Activated naive CD4-positive, alpha-beta T cell treated with anti-CD3 and anti-CD28 coated beads for 36 hours (primary cell): Measurements from ENCODE around the gene AZIN2. TPM values are rescaled to one million over a fixed set of nuclear protein-coding genes. Genes with fewer than 3 reads are reported as not detected.
A peak's percentile ranks its signal among the peaks of the same experiment; 100 is the strongest.
"Not testable (repeated sequence)": the region's sequence is repeated elsewhere in the genome, so short reads cannot be mapped to it uniquely, and the experiment has no call there.

Experiments
- CTCF ChIA-PET: fragments of 350-600 bp; sonication (Branson Sonifier 250); formaldehyde crosslinking; loops from one replicate; lab custom pipeline; 2021; ENCODE audit warnings: antibody characterized with exemption; lab: Charles Lee
- DNase-seq: peaks from one replicate; pipeline ENCODE4 v3.0.0-alpha.2; 2020
- H3K27ac Mint-ChIP-seq: one replicate; pipeline ENCODE4 v1.8.0; 2021; ENCODE audit warnings: mild to moderate bottlenecking, mixed read lengths
- H3K27me3 Mint-ChIP-seq: one replicate; pipeline ENCODE4 v1.8.0; 2021; ENCODE audit warnings: low read depth, mixed read lengths
- H3K36me3 Mint-ChIP-seq: one replicate; pipeline ENCODE4 v1.8.0; 2021; ENCODE audit warnings: low read depth, mixed read lengths
- H3K4me1 Mint-ChIP-seq: one replicate; pipeline ENCODE4 v1.8.0; 2021; ENCODE audit warnings: low read depth, mixed read lengths
- H3K4me3 Mint-ChIP-seq: one replicate; pipeline ENCODE4 v1.8.0; 2021; ENCODE audit warnings: mild to moderate bottlenecking, moderate library complexity, mixed read lengths
- H3K9me3 Mint-ChIP-seq: one replicate; pipeline ENCODE4 v1.8.0; 2021; ENCODE audit warnings: mixed read lengths
- intact Hi-C: fragments of 100-400 bp; cut with micrococcal nuclease; formaldehyde crosslinking; loops from one replicate; pipeline ENCODE4 v1.15.1; 2023
- total RNA-seq, 2 experiments: library from RNA; stranded (reverse); gene quantifications; one replicate each; pipeline ENCODE4 v1.2.3, GENCODE V29; 2021

AZIN2 gene
- total RNA-seq, 2 experiments from 2014 or later = 1.5 to 1.6 TPM

DNA sequence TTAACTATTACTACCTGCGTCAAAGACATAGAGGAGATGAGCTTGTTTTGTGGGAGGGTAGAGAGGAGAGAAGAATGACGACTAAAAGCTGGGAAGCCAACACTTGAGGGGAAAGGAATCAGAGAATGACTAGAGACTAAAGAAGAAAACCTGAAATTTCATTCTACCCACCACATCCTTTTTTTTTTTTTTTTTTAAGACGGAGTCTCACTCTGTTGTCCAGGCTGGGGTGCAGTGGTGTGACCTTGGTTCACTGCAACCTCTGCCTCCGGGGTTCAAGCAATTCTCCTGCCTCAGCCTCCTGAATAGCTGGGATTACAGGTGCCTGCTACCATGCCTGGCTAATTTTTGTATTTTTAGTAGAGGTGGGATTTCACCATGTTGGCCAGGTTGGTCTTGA, 34.7 kb upstream of the AZIN2 start:
- DNase-seq, H3K27me3 Mint-ChIP-seq, H3K36me3 Mint-ChIP-seq, H3K4me1 Mint-ChIP-seq, H3K4me3 Mint-ChIP-seq, H3K9me3 Mint-ChIP-seq, H3K27ac Mint-ChIP-seq, intact Hi-C loops: not testable (repeated sequence)
- CTCF ChIA-PET = interaction anchor here (0.7 to 1.3 kb wide), 3 partner anchors 9 to 253 kb away, joined by 3 to 7 read pairs (median 4); no protein-coding TSS in a partner anchor

DNA sequence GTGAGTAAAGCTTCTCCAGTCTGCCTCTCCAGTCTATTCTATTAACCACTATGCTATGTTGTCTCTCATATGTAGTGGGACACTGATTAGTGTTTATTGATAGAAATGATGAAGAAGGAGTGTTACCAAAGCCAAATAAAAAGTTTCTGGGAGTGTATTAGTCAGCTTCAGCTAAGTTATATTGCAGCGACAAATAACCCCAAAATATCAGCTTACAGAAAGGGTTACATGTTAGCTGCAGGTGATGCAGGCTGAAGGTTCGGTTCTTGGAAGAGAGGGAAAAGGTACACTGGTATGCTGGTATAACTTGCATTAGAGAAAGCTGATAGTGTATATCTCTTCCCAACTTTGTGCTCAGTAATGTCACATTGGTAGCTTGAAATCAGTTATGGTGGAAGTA, 33.7 kb upstream of the AZIN2 start:
- H3K4me3 Mint-ChIP-seq = no peak overlapping the region
- no peaks in the 10 kb centered on the region for H3K36me3 Mint-ChIP-seq
- no peak overlapping the region for H3K27ac Mint-ChIP-seq
- no peaks in the 10 kb centered on the region for H3K27me3 Mint-ChIP-seq
- peaks cover 3% of the 10 kb centered on the region for H3K9me3 Mint-ChIP-seq
- CTCF ChIA-PET = interaction anchor here (0.5 to 1.3 kb wide), 3 partner anchors 9 to 171 kb away, joined by 4 to 7 read pairs (median 4); no protein-coding TSS in a partner anchor
- H3K4me1 Mint-ChIP-seq = peaks cover 2% of the 10 kb centered on the region
- intact Hi-C loops = no loop called here
- no peak for DNase-seq

DNA sequence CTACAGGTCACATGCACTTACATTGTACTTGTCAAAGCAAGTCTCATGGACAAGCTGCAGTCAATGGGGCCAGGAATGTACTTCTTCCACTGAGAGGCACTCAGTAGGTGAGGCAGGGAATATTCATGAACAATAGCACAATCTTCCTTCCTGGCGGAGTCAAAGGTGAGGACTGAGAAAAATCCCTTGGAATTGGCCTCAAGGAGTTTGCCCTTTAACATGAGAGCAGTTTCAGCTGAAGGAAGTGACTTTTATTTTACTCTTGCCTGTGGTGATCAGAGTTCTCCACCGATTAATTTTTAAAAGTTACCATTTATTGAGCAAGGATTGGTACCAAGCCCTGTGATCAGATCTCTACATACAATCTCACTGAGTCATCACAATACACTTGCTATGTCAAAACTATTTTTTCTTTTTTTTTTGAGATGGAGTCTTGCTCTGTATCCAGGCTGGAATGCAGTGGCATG, 33.1 kb upstream of the AZIN2 start:
- intact Hi-C loops = no loop called here
- H3K4me1 Mint-ChIP-seq = peaks cover 2% of the 10 kb centered on the region
- no peaks in the 10 kb centered on the region for H3K36me3 Mint-ChIP-seq
- H3K9me3 Mint-ChIP-seq = peaks cover 3% of the 10 kb centered on the region
- DNase-seq = no peak
- CTCF ChIA-PET = interaction anchor here (1.1 kb wide), 1 partner anchor 171 kb away, joined by 4 read pairs; no protein-coding TSS in a partner anchor
- H3K27ac Mint-ChIP-seq = no peak overlapping the region
- no peaks in the 10 kb centered on the region for H3K27me3 Mint-ChIP-seq
- H3K4me3 Mint-ChIP-seq = no peak overlapping the region

DNA sequence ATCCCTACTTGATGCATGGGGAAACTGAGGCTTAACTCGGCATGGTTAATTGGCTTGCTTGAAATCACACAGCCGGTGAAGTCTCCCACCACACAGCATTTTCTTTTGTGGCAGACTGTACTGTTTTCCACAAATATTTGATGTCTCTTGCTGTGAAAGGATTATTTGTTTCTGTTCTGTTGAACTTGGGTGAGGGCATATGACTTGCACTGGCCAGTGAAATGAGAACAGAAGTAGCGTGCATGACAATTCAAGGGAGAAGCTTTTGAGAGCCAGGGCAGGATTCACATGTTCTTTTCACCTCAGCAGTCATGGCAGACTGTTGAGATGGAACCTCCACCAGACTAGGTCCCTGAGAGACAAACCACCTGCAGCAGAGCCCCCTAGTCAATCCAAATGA, 32.5 kb upstream of the AZIN2 start:
- CTCF ChIA-PET = no interaction called here
- Mint-ChIP-seq H3K9me3 (peaks cover 3% of the 10 kb centered on the region), H3K36me3 (no peaks in the 10 kb centered on the region), H3K4me3 (no peak overlapping the region), H3K27me3 (no peaks in the 10 kb centered on the region), H3K27ac (no peak overlapping the region), H3K4me1 (peaks cover 2% of the 10 kb centered on the region)
- intact Hi-C loops = no loop called here
- no peak for DNase-seq

DNA sequence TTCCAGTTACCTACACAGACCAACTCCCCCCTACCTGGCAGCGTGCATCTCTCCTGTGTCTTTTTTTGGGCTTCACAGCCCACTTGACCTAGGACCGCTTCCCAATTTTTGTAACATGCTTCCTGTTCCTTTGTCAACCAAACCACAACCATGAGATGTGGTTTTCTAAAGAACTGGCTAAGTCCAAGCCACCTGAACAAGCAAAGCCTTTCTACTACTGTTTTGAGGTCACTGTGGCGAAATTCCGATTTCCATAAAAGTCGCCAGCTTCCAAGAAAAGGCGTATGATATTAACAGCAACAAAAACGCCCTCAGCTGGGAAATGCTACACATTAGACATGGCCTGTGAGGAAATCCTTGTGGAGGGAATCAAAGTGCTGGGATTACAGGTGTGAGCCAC, 31.6 kb upstream of the AZIN2 start:
- no peaks in the 10 kb centered on the region for H3K27me3 Mint-ChIP-seq
- DNase-seq = no peak
- H3K4me3 Mint-ChIP-seq = no peak overlapping the region
- H3K9me3 Mint-ChIP-seq = peaks cover 3% of the 10 kb centered on the region
- CTCF ChIA-PET = interaction anchor here (1.0 kb wide), 1 partner anchor 16 kb away, joined by 4 read pairs; no protein-coding TSS in a partner anchor
- H3K36me3 Mint-ChIP-seq = no peaks in the 10 kb centered on the region
- H3K4me1 Mint-ChIP-seq = peaks cover 2% of the 10 kb centered on the region
- no peak overlapping the region for H3K27ac Mint-ChIP-seq
- intact Hi-C loops = no loop called here

DNA sequence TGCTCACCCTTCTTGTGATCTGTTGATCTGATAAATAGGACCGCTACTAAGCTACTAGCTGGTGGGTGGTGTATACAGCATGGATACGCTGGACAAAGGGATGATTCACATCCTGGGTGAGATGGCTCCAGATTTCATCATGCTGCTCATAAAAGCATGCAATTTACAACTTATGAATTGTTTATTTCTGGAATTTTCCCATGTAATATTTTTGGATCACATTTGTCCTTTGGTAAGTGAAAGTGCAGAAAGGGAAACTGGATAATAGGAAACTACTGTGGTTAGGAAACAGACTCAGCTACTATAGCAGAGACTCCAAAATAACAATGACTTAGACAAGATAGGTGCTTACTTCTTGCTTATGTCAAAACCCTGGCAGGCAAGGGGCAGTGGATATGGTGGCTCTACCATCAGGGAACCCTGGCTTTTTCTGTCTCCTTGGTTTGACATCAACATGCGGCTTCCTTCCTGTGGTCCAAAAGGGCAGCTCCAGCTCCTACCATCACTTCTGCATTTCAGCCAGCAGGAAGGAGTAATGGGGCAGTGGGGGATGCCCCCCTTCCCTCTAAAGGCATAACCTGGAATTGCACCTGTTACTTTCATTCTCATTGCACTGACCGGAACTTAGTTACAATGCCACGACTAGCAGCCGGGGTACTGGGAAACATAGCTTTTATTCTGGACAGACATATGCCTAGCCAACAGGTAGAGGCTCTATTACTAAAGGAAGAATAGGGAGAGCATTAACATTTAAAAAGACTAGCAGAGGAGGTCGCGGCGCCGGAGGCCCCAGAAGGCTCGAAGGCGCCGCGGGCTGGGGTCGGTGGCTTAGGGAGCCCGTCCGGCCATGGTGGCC, 30.5 kb upstream of the AZIN2 start:
- CTCF ChIA-PET = interaction anchor here (0.6 kb wide), 1 partner anchor 273 kb away, joined by 3 read pairs; no protein-coding TSS in a partner anchor
- H3K27me3 Mint-ChIP-seq = no peaks in the 10 kb centered on the region
- peaks cover 3% of the 10 kb centered on the region for H3K9me3 Mint-ChIP-seq
- no peak for DNase-seq
- intact Hi-C loops = no loop called here
- no peak overlapping the region for H3K4me3 Mint-ChIP-seq
- no peak overlapping the region for H3K27ac Mint-ChIP-seq
- peaks cover 2% of the 10 kb centered on the region for H3K4me1 Mint-ChIP-seq
- no peaks in the 10 kb centered on the region for H3K36me3 Mint-ChIP-seq

DNA sequence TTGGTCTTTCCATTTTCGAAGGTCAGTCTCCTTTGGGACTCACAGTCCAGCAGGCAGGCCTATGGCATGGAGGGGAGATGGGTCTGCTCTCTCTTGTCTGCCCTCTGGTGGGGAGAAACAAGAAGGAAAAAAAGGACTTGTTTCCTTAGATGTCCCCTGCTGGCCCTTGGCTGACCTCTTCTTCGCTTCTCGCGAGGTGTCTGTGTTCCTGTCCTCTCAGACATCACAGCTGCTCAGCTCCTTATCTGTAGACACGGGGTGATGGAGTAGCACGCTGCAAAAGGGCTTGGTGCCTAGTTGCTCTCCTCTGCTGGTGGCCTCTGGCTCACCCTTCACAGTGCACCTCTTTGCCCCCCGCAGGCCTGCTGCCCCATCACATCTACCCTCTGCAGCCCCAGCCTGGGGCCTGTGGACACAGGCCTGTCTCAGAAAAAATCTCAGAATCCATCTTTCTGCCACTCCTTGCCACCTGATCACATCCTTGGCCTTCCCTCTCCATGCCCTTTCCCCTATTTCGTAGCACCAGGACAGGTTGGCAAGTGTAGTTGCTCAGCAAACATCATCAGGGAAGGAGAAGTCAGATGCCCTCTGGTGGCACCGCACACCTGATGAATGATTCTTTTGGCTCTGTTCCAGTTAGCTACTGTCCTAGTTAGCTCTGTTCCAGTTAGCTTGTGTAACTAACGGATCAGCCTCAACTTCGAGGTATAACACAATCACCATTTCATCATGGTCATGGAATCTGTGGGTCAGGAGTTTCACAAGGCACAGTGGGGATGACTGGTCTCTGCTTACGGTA, 25.5 kb upstream of the AZIN2 start:
- Mint-ChIP-seq H3K27me3 (no peaks in the 10 kb centered on the region), H3K4me1 (peaks cover 4% of the 10 kb centered on the region), H3K9me3 (peaks cover 3% of the 10 kb centered on the region), H3K4me3 (no peak overlapping the region), H3K36me3 (peaks cover 2% of the 10 kb centered on the region), H3K27ac (no peak overlapping the region)
- intact Hi-C loops = loop anchor here (1.0 kb wide), 1 partner anchor 122 kb away; no protein-coding TSS in a partner anchor
- CTCF ChIA-PET = interaction anchor here (0.6 to 6.1 kb wide), 28 partner anchors 9 to 457 kb away, joined by 3 to 84 read pairs (median 4); no protein-coding TSS in a partner anchor
- peak; percentile 36 for DNase-seq

DNA sequence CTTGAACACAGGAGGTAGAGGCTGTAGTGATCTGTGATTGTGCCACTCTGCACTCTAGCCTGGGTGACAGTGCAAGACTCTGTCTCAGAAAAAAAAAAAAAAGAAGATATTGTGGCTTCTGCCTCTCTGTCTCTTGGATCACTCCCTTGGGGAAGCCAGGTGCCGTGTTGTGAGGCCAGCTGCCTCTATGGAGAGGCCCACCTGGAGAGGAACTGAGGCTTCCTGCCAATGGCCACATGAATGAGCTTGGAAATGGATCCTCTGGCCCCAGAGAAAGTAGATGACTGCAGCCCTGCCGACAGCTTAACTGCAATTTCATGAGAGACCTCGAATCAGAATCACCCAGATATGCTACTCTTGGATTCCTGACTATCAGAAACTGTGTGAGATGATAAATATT, 24.5 kb upstream of the AZIN2 start:
- DNase-seq = no peak
- peaks cover 2% of the 10 kb centered on the region for H3K4me1 Mint-ChIP-seq
- H3K4me3 Mint-ChIP-seq = no peak overlapping the region
- no peak overlapping the region for H3K27ac Mint-ChIP-seq
- H3K9me3 Mint-ChIP-seq = peaks cover 4% of the 10 kb centered on the region
- no peaks in the 10 kb centered on the region for H3K27me3 Mint-ChIP-seq
- intact Hi-C loops = no loop called here
- peaks cover 2% of the 10 kb centered on the region for H3K36me3 Mint-ChIP-seq
- CTCF ChIA-PET = interaction anchor here (0.7 to 6.1 kb wide), 17 partner anchors 10 to 343 kb away, joined by 3 to 84 read pairs (median 4); no protein-coding TSS in a partner anchor

DNA sequence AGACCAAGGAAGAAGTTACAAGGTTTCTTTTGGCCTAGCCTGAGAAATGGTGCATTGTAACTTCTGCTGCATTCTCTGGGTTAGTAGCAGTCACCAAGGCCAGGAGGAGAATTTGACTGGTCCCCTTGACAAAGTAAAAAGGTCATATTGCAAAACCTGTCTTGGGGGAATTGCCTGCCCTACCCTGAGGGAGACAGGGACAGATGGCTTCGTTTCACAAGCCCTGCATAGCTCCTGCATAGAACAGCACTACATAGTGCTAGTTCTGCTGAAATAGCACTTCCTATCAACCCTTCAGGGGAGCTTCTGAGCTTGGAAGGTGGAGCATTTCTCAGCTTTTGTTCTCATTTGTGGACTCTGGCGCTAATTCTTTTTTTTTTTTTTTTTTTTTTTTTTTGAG, 23.9 kb upstream of the AZIN2 start:
- H3K4me1 Mint-ChIP-seq = peaks cover 2% of the 10 kb centered on the region
- H3K27me3 Mint-ChIP-seq = no peaks in the 10 kb centered on the region
- H3K4me3 Mint-ChIP-seq = no peak overlapping the region
- no peak overlapping the region for H3K27ac Mint-ChIP-seq
- no peak for DNase-seq
- intact Hi-C loops = no loop called here
- peaks cover 2% of the 10 kb centered on the region for H3K36me3 Mint-ChIP-seq
- H3K9me3 Mint-ChIP-seq = peaks cover 9% of the 10 kb centered on the region
- CTCF ChIA-PET = interaction anchor here (0.7 to 6.1 kb wide), 10 partner anchors 10 to 344 kb away, joined by 3 to 84 read pairs (median 5); no protein-coding TSS in a partner anchor

DNA sequence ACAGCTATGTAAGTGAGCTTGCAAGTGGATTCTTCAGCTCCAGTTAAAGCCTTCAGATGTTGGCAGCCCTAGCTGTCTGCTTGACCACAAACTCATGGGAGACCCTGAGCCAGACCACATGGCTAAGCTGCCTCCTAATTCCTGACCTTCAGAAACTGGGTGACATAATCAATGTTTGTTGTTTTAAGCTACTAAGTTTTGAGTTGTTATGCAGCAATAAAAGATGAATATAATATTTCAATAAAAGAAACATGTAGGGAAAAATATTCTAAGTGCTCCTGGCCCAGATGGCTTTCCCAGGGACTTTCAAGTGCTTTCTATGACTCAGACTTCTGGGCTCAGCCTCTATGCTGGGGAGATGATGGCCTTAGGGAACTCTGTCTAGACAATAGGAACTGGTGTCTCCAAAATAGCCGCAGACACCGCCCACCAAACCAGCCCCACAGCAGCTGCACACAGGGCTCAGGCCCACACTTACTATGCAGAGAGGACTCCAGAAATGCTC, 20.3 kb upstream of the AZIN2 start:
- CTCF ChIA-PET = interaction anchor here (0.7 to 1.3 kb wide), 2 partner anchors 117 to 126 kb away, joined by 3 read pairs; no protein-coding TSS in a partner anchor
- no peak for DNase-seq
- H3K4me3 Mint-ChIP-seq = no peak overlapping the region
- peaks cover 38% of the 10 kb centered on the region for H3K9me3 Mint-ChIP-seq
- H3K27me3 Mint-ChIP-seq = no peaks in the 10 kb centered on the region
- H3K36me3 Mint-ChIP-seq = peaks cover 8% of the 10 kb centered on the region
- intact Hi-C loops = no loop called here
- no peak overlapping the region for H3K27ac Mint-ChIP-seq
- H3K4me1 Mint-ChIP-seq = peaks cover under 1% of the 10 kb centered on the region

DNA sequence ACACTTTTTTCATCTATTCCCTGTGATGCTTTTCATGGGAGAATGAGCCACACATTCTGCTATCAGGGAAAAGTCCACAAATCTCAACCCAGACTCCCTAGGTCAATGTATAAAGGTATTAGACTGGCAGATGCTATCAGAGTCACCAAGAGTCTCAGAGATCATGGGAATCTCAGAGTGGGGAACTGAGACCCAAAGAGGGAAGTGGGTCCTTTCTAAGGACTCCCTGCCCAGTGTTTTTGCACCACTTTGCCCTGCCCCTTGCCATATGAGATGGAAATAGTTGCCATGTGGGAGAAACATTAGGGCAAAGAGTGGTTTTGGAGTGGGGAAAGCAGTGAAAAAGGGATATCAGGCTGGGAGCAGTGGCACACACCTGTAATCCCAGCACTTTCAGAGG, 19.1 kb upstream of the AZIN2 start:
- Mint-ChIP-seq H3K4me1 (no peaks in the 10 kb centered on the region), H3K27ac (no peak overlapping the region), H3K4me3 (no peak overlapping the region), H3K27me3 (no peaks in the 10 kb centered on the region), H3K9me3 (peaks cover 50% of the 10 kb centered on the region), H3K36me3 (peaks cover 11% of the 10 kb centered on the region)
- intact Hi-C loops = no loop called here
- CTCF ChIA-PET = interaction anchor here (1.3 kb wide), 1 partner anchor 128 kb away, joined by 3 read pairs; no protein-coding TSS in a partner anchor
- no peak for DNase-seq

DNA sequence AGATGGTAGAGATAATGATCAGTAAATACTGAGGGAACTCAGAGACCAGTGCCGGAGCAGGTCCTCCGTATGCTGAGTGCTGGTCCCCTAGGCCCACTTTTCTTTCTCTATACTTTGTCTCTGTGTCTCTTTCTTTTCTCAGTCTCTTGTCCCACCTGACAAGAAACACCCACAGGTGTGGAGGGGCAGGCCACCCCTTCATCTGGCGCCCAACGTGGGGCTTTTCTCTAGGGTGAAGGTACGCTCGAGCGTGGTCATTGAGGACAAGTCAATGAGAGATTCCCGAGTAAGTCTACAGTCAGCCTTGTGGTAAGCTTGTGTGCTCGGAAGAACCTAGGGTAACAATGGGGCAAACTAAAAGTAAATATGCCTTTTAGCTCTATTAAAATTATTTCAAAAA, 16.7 kb upstream of the AZIN2 start:
- H3K4me3 Mint-ChIP-seq, CTCF ChIA-PET, H3K36me3 Mint-ChIP-seq, intact Hi-C loops, H3K27ac Mint-ChIP-seq, H3K27me3 Mint-ChIP-seq, DNase-seq, H3K4me1 Mint-ChIP-seq: not testable (repeated sequence)
- H3K9me3 Mint-ChIP-seq = peaks cover 56% of the 10 kb centered on the region
